Epithelial cell of proximal tubule (primary cell): ENCODE results near the gene SERINC5. TPM values are rescaled to one million over a fixed set of nuclear protein-coding genes. Genes with fewer than 3 reads are reported as not detected.
A peak's percentile ranks its signal among the peaks of the same experiment; 100 is the strongest.

Experiments
- DNase-seq: peaks from one replicate; pipeline ENCODE4 v3.0.0-alpha.2; 2011; ENCODE audit warnings: low read depth
- H3K4me3 ChIP-seq: 2 replicates; pipeline ENCODE4 v1.5.1; 2011; ENCODE audit warnings: low read depth, mild to moderate bottlenecking, low read length
- total RNA-seq: library from RNA; depleted of rRNA; stranded (reverse); fragments of >200 nt; gene quantifications from 2 replicates; pipeline ENCODE4 v1.2.3, GENCODE V29; 2015
- TF ChIP-seq, protein P1 (sequence below): conservative IDR thresholded peaks from 2 replicates; pipeline ENCODE4 v1.5.1; 2012; ENCODE audit warnings: low read depth, mild to moderate bottlenecking, low read length

Gene SERINC5
- total RNA-seq, 1 donor from 2014 or later = 7.1 TPM

DNA sequence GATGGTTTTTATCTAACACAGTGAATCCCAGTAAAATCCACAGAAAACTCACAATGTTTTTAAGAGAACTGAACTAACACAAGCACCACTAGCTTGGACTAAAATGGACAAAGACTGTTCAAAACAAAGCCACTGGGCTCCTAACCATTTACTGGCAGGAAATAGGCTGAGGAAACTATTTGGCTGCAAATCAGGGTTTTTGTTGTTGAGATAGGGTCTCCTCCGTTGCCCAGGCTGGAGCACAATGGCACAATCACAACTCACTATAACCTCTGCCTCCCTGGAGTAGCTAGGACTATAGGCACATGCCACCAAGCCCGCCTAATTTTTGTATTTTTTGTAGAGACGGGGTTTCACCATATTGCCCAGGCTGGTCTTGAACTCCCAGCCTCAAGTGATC is 121.0 kb downstream of the SERINC5 start:
- H3K4me3 ChIP-seq = no peak overlapping the region
- no peak for DNase-seq
- TF ChIP-seq, protein P1, sequence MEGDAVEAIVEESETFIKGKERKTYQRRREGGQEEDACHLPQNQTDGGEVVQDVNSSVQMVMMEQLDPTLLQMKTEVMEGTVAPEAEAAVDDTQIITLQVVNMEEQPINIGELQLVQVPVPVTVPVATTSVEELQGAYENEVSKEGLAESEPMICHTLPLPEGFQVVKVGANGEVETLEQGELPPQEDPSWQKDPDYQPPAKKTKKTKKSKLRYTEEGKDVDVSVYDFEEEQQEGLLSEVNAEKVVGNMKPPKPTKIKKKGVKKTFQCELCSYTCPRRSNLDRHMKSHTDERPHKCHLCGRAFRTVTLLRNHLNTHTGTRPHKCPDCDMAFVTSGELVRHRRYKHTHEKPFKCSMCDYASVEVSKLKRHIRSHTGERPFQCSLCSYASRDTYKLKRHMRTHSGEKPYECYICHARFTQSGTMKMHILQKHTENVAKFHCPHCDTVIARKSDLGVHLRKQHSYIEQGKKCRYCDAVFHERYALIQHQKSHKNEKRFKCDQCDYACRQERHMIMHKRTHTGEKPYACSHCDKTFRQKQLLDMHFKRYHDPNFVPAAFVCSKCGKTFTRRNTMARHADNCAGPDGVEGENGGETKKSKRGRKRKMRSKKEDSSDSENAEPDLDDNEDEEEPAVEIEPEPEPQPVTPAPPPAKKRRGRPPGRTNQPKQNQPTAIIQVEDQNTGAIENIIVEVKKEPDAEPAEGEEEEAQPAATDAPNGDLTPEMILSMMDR = no peak

DNA sequence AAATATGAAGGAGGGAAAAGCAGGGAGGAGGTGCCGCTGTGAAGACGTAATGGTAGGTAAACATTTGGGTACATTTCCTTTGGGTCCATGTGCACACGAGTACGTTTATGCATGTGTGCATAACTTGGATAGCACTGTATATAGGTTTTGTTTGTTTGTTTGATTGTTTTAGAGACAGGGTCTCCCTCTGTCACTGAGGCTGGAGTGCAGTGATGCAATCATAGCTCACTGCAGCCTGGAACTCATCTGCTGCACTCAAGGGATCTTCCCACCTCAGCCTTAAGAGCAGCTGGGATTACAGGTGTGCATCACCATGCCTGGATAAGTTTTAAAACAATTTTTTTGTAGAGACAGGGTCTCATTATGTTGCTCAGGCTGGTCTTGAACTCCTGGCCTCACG is 126.7 kb downstream of the SERINC5 start:
- TF ChIP-seq, protein P1 = no peak

GRCh38 chr5:80128141-80128540 is 127.7 kb downstream of the SERINC5 start:
- no peak overlapping the region for H3K4me3 ChIP-seq
- no peak for DNase-seq
- TF ChIP-seq, protein P1 = no peak

More for the DNA sequence above, 126.7 kb downstream of the SERINC5 start:
- DNase-seq = no peak
- H3K4me3 ChIP-seq = no peak overlapping the region

- no peak overlapping the region for H3K4me3 ChIP-seq
- TF ChIP-seq, protein P1 = no peak
- no peak for DNase-seq
Measured at GRCh38 chr5:80127116-80127552, 128.7 kb downstream of the SERINC5 start.

DNA sequence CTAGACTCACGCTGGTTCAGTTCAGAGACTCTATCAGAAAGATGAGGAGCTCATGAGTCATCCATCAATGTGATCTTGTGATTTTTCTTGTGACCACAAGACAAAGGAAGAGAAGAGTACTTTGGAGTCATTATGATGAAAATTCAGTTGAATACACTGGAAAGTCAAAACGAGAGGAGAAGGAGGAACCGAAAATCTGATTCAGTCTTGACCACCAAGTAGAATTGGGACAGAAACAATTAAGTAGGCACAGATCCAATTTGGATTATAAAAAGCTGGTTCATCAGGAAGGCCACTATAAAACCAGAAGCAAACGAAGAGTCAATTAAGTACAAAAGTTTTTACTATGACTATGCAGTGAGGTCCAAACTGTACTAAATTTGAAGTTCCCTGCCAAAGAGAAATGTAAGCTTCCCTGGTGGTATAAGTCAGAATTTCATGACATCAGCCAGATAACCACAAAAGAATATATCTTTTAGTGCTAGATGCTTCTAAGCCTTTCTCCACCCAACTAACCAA is 129.8 kb downstream of the SERINC5 start:
- TF ChIP-seq, protein P1 = no peak
- DNase-seq = peak; percentile 65
- H3K4me3 ChIP-seq = no peak overlapping the region

GRCh38 chr5:80125022-80125961 is 130.6 kb downstream of the SERINC5 start:
- DNase-seq = no peak
- H3K4me3 ChIP-seq = no peak overlapping the region
- TF ChIP-seq, protein P1 = no peak
